ENCODE data around the gene KIAA1958.

- TF ChIP-seq POLR2AphosphoS5 (IDR thresholded peaks at IDR 0.05) (no peak), CTCF (IDR thresholded peaks at IDR 0.05) (no peak)
Measured at GRCh38 chr9:112475318-112475717, 11.3 kb upstream of the KIAA1958 start.

All from breast epithelium (tissue), 3 donors.